GM12891 (cell line): ENCODE results near the gene C1QTNF8.

Experiments
- POLR2A ChIP-seq: IDR thresholded peaks from 2 replicates; pipeline ENCODE4 v1.6.1; 2011; ENCODE audit warnings: low read depth, low read length, control low read depth
- POLR2AphosphoS5 ChIP-seq: IDR thresholded peaks from 2 replicates; pipeline ENCODE4 v1.6.1; 2011; ENCODE audit warnings: low read depth, low read length, control low read depth
- SPI1 ChIP-seq: IDR thresholded peaks from 2 replicates; pipeline ENCODE4 v1.6.1; 2011; ENCODE audit warnings: low read depth, low read length, control low read depth
- TAF1 ChIP-seq: IDR thresholded peaks from 2 replicates; pipeline ENCODE4 v1.6.1; 2011; ENCODE audit warnings: low read depth, low read length, control low read depth

- no peak for TF ChIP-seq TAF1
- TF ChIP-seq SPI1: no peak
- TF ChIP-seq POLR2A: no peak
- no peak for TF ChIP-seq POLR2AphosphoS5
Observed at GRCh38 chr16:1066584-1067172, 29.4 kb downstream of the C1QTNF8 start.
